Colonic mucosa (tissue), 4 donors: ENCODE data around the gene SHMT2. TPM values are rescaled to one million over a fixed set of nuclear protein-coding genes. Genes with fewer than 3 reads are reported as not detected.
"Not testable (repeated sequence)": the region's sequence is repeated elsewhere in the genome, so short reads cannot be mapped to it uniquely, and the experiment has no call there.

Experiments
- DNase-seq: peaks from one replicate; pipeline ENCODE4 v3.0.0-alpha.2; 2020
- H3K27ac ChIP-seq: fragments of 200-600 bp; one replicate; pipeline ENCODE4 v1.8.0; 2021
- H3K27me3 ChIP-seq: fragments of 200-600 bp; one replicate; pipeline ENCODE4 v1.8.0; 2021
- H3K36me3 ChIP-seq: fragments of 200-600 bp; one replicate; pipeline ENCODE4 v1.8.0; 2021
- H3K4me1 ChIP-seq: fragments of 200-600 bp; one replicate; pipeline ENCODE4 v1.8.0; 2021; ENCODE audit warnings: mild to moderate bottlenecking
- H3K4me3 ChIP-seq: fragments of 200-600 bp; one replicate; pipeline ENCODE4 v1.8.0; 2021
- H3K9ac ChIP-seq, 2 donors: one replicate each; pipeline ENCODE4 v1.7.0; 2013; ENCODE audit warnings: control low read depth in 2 of 2, low read depth in 2 of 2, low read length in 2 of 2
- H3K9me3 ChIP-seq: fragments of 200-600 bp; one replicate; pipeline ENCODE4 v1.8.0; 2021
- CTCF ChIP-seq: fragments of 200-600 bp; IDR thresholded peaks from one replicate; pipeline ENCODE4 v1.8.0; 2022; ENCODE audit warnings: antibody characterized with exemption, mild to moderate bottlenecking
- intact Hi-C: fragments of 100-400 bp; cut with DNase I; formaldehyde crosslinking; loops from one replicate; pipeline ENCODE4 v1.14.1; 2022
- microRNA-seq: library from miRNA; unstranded; fragments of <30 nt; microRNA quantifications from one replicate; pipeline ENCODE4, GENCODE V29; 2019
- total RNA-seq, 2 donors: library from RNA; stranded (reverse); fragmentation: NEBNext Ultra II Directional in 1 of 2; extraction: Animal tissue kit (Norgen Biotek cat#: 25700) in 1 of 2; gene quantifications; one replicate each; pipeline ENCODE4 v1.2.1, GENCODE V29; 2021
- donor health status: healthy.
- donor health status: DM: no; HTN: no; CAD: no.
- donor health status: DM: no; HTN: no; CAD: no.

SHMT2 gene
- total RNA-seq, 2 donors from 2014 or later = 69.4 to 160 TPM

GRCh38 chr12:57280211-57281062, 50.9 kb downstream of the SHMT2 start:
- TF ChIP-seq CTCF = no peak
- Histone ChIP-seq H3K4me3 (no peak overlapping the region), H3K9me3 (no peaks in the 10 kb centered on the region), H3K9ac (peak overlapping the region in 1 of 2 donors; percentile 12), H3K36me3 (no peaks in the 10 kb centered on the region), H3K4me1 (peaks cover 5% of the 10 kb centered on the region), H3K27me3 (no peaks in the 10 kb centered on the region), H3K27ac (peak overlapping the region; percentile 78)
- peak; percentile 79 for DNase-seq
- intact Hi-C loops = no loop called here

- intact Hi-C loops = not testable (repeated sequence)
Measured at GRCh38 chr12:57282073-57282472, 52.6 kb downstream of the SHMT2 start.

More at GRCh38 chr12:57282073-57282472, 52.6 kb downstream of the SHMT2 start:
- H3K4me1 ChIP-seq, H3K27me3 ChIP-seq, DNase-seq, H3K9me3 ChIP-seq, H3K27ac ChIP-seq, H3K9ac ChIP-seq, H3K36me3 ChIP-seq, H3K4me3 ChIP-seq: not testable (repeated sequence)

Small RNA genes lying within 50 kb of the gene (microRNA-seq; reads per million reads assigned to microRNA genes)
- gene MIR1228 = 6.1 reads per million, percentile 3 among the genes with 10 or more reads in this experiment

Other genes starting within 250 kb of the SHMT2 start
- 1 to 10 TPM; 3.7 to 5.7 TPM for gene ZBTB39, start 223.2 kb upstream of the SHMT2 start, total RNA-seq
- 1 to 10 TPM; 1.9 TPM for gene TAC3, start 213.2 kb upstream of the SHMT2 start, total RNA-seq
- gene MYO1A, start 179.6 kb upstream of the SHMT2 start, total RNA-seq = 100 to 1,000 TPM; 261 to 273 TPM
- 10 to 100 TPM in 1 of 2 donors, 1 to 10 TPM in 1; 7.3 to 21.1 TPM for gene NEMP1, start 150.9 kb upstream of the SHMT2 start, total RNA-seq
- gene NAB2, start 140.6 kb upstream of the SHMT2 start, total RNA-seq = 1 to 10 TPM; 4.8 to 7.0 TPM
- 100 to 1,000 TPM; 161 to 181 TPM for gene STAT6, start 118.3 kb upstream of the SHMT2 start, total RNA-seq
- 100 to 1,000 TPM; 107 to 123 TPM for gene LRP1, start 101.2 kb upstream of the SHMT2 start, total RNA-seq
- gene LRP1-AS, start 82.1 kb upstream of the SHMT2 start, total RNA-seq = not detected
- gene NXPH4, start 12.9 kb upstream of the SHMT2 start, total RNA-seq = under 1 TPM in 1 of 2 donors, not detected in 1; 0.27 TPM
- gene STAC3, start 21.5 kb downstream of the SHMT2 start, total RNA-seq = 1 to 10 TPM; 1.9 to 2.7 TPM
- gene R3HDM2, start 201.3 kb downstream of the SHMT2 start, total RNA-seq = 10 to 100 TPM; 41.0 to 60.4 TPM
- gene INHBC, start 205.1 kb downstream of the SHMT2 start, total RNA-seq = not detected
- gene INHBE, start 225.6 kb downstream of the SHMT2 start, total RNA-seq = under 1 TPM in 1 of 2 donors, not detected in 1; 0.22 TPM
- gene GLI1, start 230.1 kb downstream of the SHMT2 start, total RNA-seq = 1 to 10 TPM; 1.4 to 2.0 TPM